SKM-1 treated with dmso at 0.1 percent for 144 hours (cell line): ENCODE data around the gene EPB41L5.
"Not testable (repeated sequence)": the region's sequence is repeated elsewhere in the genome, so short reads cannot be mapped to it uniquely, and the experiment has no call there.

ENCODE experiments used
- DNase-seq: peaks from one replicate; lab custom pipeline; 2025; ENCODE audit not compliant: unreplicated experiment; lab: John Stamatoyannopoulos, UW

Gene EPB41L5

DNA sequence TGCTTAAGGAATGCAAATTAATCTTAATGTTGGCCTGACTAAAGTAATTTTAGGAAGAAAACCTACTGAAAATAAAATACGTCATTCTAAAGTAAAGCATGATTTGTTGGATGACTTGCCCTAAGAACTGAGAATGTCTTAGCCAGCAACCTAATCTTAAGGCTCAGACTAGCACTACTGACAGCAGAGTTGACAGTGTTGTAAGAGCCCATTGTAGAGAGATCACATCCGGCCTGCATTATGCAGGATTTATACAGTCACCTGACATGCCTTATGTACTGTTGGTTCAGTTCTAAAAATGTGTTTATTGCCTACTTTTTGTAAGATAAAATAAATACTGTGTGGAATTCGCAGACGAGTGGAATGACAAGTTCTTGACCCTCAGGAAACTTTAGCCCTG lies 128.0 kb downstream of the EPB41L5 start:
- DNase-seq: no peak

DNA sequence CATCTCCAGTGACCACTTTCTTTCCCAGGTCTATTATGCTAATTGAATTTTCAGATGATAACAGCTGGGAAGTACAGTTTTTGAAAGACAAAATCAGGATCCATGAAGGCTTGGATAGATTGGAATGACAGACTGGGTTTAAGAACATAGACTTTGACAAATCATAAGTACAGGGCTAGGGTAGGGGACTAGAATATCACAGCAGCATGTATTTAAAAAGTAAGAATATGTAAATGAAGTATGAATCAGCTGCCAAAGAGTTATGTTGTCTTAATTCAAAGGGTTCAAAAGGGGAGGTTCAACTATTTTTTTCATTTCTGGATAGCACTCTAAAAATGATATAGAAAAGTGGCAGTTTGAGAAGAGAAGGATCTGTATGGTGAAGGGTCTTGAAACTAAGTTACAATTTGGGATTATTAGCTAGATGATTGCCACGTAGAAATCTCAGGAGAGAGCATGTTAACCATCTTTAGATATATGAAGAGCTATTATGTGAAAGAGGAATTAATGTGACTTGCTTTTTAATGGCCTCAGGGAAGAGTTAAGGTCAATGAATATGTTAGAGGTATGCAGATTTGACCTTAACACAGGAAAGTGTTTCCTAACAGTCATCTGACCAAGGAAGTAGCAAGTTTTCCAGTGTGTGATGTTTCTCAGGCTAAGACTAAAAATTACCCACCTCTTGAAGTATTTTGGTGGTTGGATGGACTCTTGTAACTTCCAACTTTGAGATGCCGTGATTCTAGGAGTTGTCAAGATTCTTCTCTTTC lies 128.6 kb downstream of the EPB41L5 start:
- no peak for DNase-seq

- DNase-seq: no peak
Observed at GRCh38 chr2:120142528-120143219, 129.8 kb downstream of the EPB41L5 start.

- DNase-seq: no peak
Observed at GRCh38 chr2:120148229-120148628, 135.4 kb downstream of the EPB41L5 start.

GRCh38 chr2:120148669-120149068 lies 135.8 kb downstream of the EPB41L5 start:
- no peak for DNase-seq

DNA sequence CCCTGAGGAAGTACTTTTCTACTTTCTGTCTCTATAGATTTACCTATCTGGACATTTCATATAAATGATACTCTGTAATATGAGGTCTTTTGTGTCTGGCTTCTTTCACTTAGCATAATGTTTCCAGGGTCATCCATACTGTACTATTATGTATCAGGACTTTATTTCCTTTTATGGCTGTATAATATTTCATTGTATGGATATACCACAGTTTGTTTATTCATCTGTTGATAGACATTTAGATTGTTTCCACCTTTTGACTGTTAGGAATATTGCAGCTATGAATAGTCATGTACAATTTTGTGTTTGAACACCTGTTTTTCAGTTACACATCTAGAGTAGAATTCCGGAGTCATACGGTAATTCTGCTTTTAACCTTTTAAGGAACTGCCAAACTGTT lies 136.5 kb downstream of the EPB41L5 start:
- no peak for DNase-seq

DNA sequence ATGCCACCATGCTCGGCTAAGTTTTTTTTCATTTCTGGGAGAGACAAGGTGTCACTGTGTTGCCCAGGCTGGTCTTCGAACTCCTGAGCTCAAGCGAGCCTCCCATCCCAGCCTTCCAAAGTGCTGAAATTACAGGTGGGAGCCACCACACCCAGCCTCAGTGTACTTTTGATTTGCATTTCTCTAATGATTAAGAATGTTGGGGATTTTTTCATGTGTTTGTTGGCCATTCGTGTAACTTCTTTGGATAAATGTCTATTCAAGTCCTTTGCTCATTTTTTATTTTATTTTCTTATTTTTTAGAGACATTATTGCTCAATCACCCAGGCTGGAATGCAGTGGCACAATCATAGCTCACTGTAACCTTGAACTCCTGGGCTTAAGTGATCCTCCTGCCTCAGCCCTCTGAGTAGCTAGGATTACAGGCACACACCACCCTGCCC lies 137.2 kb downstream of the EPB41L5 start:
- no peak for DNase-seq

DNA sequence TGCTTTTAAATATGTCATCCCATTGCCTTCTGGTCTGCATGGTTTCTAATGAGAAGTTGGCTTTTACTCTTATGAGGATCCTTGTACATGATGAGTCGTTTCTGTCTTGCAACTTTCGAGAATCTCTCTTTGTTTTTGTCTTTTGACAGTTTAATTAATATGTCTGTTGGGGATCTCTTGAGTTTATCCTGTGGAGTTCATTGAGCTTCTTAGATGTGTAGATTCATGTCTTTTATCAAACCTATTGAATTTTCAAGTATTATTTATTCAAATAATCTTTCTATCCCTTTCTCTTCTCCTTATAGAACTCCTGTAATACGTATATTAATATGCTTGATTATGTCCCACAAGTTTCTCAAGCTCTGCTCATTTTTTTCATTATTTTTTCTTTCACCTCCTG lies 142.4 kb downstream of the EPB41L5 start:
- DNase-seq: no peak

- not testable (repeated sequence) for DNase-seq
Observed at GRCh38 chr2:120158658-120159057, 145.8 kb downstream of the EPB41L5 start.

DNA sequence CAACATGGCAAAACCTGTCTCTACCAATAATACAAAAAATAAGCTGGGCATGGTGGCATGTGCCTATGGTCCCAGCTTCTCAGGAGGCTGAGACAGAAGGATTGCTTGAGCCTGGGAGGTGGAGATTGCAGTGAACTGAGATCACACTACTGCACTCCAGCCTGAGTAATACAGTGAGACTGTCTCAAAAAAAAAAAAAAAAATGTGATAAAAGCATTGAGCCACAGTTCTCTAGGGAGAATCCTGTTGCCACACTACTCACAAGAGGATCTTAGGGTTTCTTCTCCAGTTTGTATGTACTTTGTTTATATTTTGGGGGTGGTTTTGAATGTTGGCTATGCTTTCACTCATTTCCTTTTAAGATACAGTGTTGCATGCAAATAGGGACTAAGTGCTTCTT lies 148.3 kb downstream of the EPB41L5 start:
- no peak for DNase-seq

- no peak for DNase-seq
Observed at GRCh38 chr2:120162716-120163115, 149.8 kb downstream of the EPB41L5 start.

GRCh38 chr2:120167272-120167671 lies 154.4 kb downstream of the EPB41L5 start:
- DNase-seq: no peak

DNA sequence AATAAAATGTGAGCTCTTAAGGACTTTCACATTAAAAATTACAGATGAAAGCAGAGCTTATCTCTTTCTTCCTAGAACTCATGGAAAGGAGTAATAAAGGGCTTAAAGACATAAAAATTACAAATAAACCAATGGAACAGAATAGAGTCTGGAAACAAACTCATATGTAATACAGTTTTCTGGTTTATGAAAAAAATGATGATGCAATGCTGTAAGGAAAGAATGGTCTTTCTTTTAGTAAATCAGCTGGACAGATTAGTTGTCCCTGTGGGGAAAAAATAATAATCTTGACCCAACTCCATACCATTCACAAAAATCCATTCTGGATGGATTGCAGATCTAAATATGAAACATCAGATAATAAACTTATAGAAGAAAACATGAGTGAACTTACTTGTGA lies 156.1 kb downstream of the EPB41L5 start:
- DNase-seq: no peak

- DNase-seq: peak; percentile 67
Observed at GRCh38 chr2:120174963-120175581, 162.2 kb downstream of the EPB41L5 start.

- DNase-seq: no peak
Observed at GRCh38 chr2:120176526-120176925, 163.6 kb downstream of the EPB41L5 start.

- peak; percentile 76 for DNase-seq
Observed at GRCh38 chr2:120177001-120177621, 164.2 kb downstream of the EPB41L5 start.

- DNase-seq: no peak
Observed at GRCh38 chr2:120177973-120178372, 165.1 kb downstream of the EPB41L5 start.

- no peak for DNase-seq
Observed at GRCh38 chr2:120179396-120179795, 166.5 kb downstream of the EPB41L5 start.

DNA sequence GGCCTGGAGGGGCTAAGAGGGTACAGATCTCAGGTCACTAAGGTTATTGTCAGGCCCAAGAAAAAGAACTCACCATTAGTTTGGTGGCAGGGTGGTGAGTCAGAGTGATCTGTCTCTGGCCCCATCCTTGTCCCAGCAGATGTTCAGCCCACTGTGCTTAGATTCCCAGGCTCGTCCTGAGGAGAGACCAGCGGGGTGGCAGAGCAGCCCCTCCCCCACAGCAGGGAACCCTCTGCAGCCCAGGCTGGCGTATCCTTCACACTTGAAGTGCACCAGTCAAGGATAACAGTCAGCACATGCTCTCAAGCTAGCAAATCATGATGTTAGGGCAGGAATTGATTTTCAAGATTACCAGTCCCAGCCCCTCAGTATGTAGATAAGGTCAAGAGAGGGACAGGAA lies 167.2 kb downstream of the EPB41L5 start:
- DNase-seq: no peak

- DNase-seq: no peak
Observed at GRCh38 chr2:120182019-120182560, 169.2 kb downstream of the EPB41L5 start.

DNA sequence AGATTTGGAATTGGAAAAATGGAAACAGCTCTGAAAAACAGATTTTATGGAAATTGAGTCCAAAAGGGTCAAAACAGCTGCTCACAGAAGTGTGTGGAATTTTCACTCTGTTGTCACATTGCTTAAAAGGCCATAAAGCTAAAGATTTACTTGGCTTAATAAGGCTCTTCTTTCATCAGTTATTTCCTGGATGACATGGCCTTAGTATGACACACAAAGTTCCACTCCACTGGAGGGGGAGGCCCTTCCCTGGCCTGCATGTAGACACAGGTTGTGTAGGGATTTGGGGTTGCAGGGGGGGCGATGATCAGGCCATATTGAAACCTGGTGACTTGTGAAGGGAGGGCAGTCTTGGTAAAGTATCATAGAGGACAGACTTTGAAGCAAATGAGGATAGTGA lies 176.3 kb downstream of the EPB41L5 start:
- no peak for DNase-seq
